Pancreas (tissue), 10 donors: ENCODE data around the gene FGD5. TPM values are rescaled to one million over a fixed set of nuclear protein-coding genes. Genes with fewer than 3 reads are reported as not detected.
"Not testable (repeated sequence)": the region's sequence is repeated elsewhere in the genome, so short reads cannot be mapped to it uniquely, and the experiment has no call there.

Experiments
- ATAC-seq, 4 donors: fragments of 200-7000 bp; cut with Tn5 transposase; one replicate each; pipeline versions ENCODE4 v1.8.0 to v1.9.1; 2020; ENCODE audit warnings: mild to moderate bottlenecking in 4 of 4, moderate library complexity in 4 of 4
- DNase-seq, 6 donors: peaks; one replicate each; pipeline ENCODE4 v3.0.0-alpha.2; 2020
- FAIRE-seq: peaks from 2 replicates; lab custom pipeline; 2012; peaks lifted over from hg19 to GRCh38; lab: Jason Lieb, UNC
- H3K27ac ChIP-seq, 4 donors: fragments of 200-600 bp; sonication (generic); 1 replicate in 3 of 4; 2 replicates in 1 of 4; pipeline versions ENCODE4 v1.5.0 to v1.8.0; 2020
- H3K27me3 ChIP-seq, 4 donors: fragments of 200-600 bp; one replicate each; pipeline ENCODE4 v1.8.0; 2021
- H3K36me3 ChIP-seq, 3 donors: fragments of 200-600 bp; sonication (generic) in 1 of 3; one replicate each; pipeline versions ENCODE4 v1.5.0 to v1.8.0; 2020 to 2021
- H3K4me1 ChIP-seq, 3 donors: fragments of 200-600 bp; one replicate each; pipeline ENCODE4 v1.8.0; 2021
- H3K4me3 ChIP-seq, 4 donors: fragments of 200-600 bp; sonication (generic) in 2 of 4; one replicate each; pipeline versions ENCODE4 v1.5.0 to v1.8.0; 2020 to 2021
- H3K9me3 ChIP-seq, 4 donors: fragments of 200-600 bp; one replicate each; pipeline ENCODE4 v1.8.0; 2021
- CTCF ChIP-seq, 4 donors: fragments of 200-600 bp; sonication (generic) in 3 of 4; IDR thresholded peaks; one replicate each; pipeline versions ENCODE4 v1.5.0 to v1.8.0; 2021; ENCODE audit warnings: antibody characterized with exemption in 4 of 4
- WGBS, 2 donors: extraction: QIAGEN DNeasy Blood & Tissue Kit; methylation state at CpG; one replicate each; pipeline ENCODE4 v1.1.7; 2013; 5-methylcytosine and 5-hydroxymethylcytosine counted together
- intact Hi-C, 3 donors: fragments of 100-400 bp; cut with DNase I; formaldehyde crosslinking; loops; one replicate each; pipeline versions ENCODE4 v1.11.1 to v1.14.2; 2022
- polyA plus RNA-seq, 2 donors: library from polyadenylated mRNA; stranded (reverse); fragments of 200-250 nt; gene quantifications; one replicate each; pipeline ENCODE4 v1.2.3, GENCODE V29; 2013
- total RNA-seq, 6 donors: library from RNA; stranded (reverse); fragmentation: NEBNext Ultra II Directional in 4 of 6; extraction: Animal tissue kit (Norgen Biotek cat#: 25700) in 4 of 6; gene quantifications; one replicate each; pipeline versions ENCODE4 v1.2.1 to v1.2.4, GENCODE V29; 2021 to 2023
- donor health status: healthy with polysubstance abuse.
- donor health status: DM: no; HTN: no; CAD: no; lungs with moderate emphysema.
- donor health status: DM: no; HTN: no; CAD: no.
- donor health status: control.
- donor health status: control.
- donor health status: Bipolar disorder and iron deficiency.
- donor health status: DM: yes; HTN: yes; CAD: no.
- donor health status: DM: no; HTN: no; CAD: no.
- donor health status: DM: no; HTN: no; CAD: no.
- donor health status: DM: yes; HTN: yes; CAD: no.

Gene FGD5
- total and polyA plus RNA-seq, 8 donors, result 2.2 to 7.1 (median 3.3) TPM

GRCh38 chr3:14900881-14901873, 82.4 kb downstream of the FGD5 start:
- intact Hi-C loops, result no loop called here
- Histone ChIP-seq H3K9me3 (no peaks in the 10 kb centered on the region), H3K36me3 (no peaks in the 10 kb centered on the region), H3K4me1 (no peaks in the 10 kb centered on the region), H3K4me3 (no peak overlapping the region), H3K27me3 (no peaks in the 10 kb centered on the region), H3K27ac (no peak overlapping the region)
- FAIRE-seq (no peak), DNase-seq (no peak), ATAC-seq (no peak)
- no peak for TF ChIP-seq CTCF (IDR thresholded peaks at IDR 0.05)
- WGBS, 2 donors, result 56 to 69% methylated on average over 15 of the region's 15 CpGs

- ATAC-seq (peak in 3 of 4 donors; percentile 59 to 72 (median 60)), FAIRE-seq (no peak), DNase-seq (no peak)
- H3K27me3 ChIP-seq, result no peaks in the 10 kb centered on the region
- intact Hi-C loops, result no loop called here
- H3K4me1 ChIP-seq, result no peaks in the 10 kb centered on the region
- no peak for TF ChIP-seq CTCF (IDR thresholded peaks at IDR 0.05)
- no peak overlapping the region for H3K4me3 ChIP-seq
- no peaks in the 10 kb centered on the region for H3K36me3 ChIP-seq
- no peaks in the 10 kb centered on the region for H3K9me3 ChIP-seq
- WGBS, 2 donors, result 42 to 51% methylated on average over 7 of the region's 7 CpGs
- no peak overlapping the region for H3K27ac ChIP-seq
Observed at GRCh38 chr3:14902719-14903118, 84.0 kb downstream of the FGD5 start.

GRCh38 chr3:14903501-14903900, 84.7 kb downstream of the FGD5 start:
- intact Hi-C loops, ATAC-seq: not testable (repeated sequence)
- 93 to 100% methylated on average over 1 of the region's 3 CpGs for WGBS, 2 donors

GRCh38 chr3:14905055-14905657, 86.4 kb downstream of the FGD5 start:
- no peak for ATAC-seq
- Histone ChIP-seq H3K27ac (no peak overlapping the region), H3K27me3 (no peaks in the 10 kb centered on the region), H3K4me1 (no peaks in the 10 kb centered on the region), H3K4me3 (no peak overlapping the region), H3K36me3 (no peaks in the 10 kb centered on the region), H3K9me3 (no peaks in the 10 kb centered on the region)
- intact Hi-C loops, result no loop called here
- DNase-seq, result no peak
- TF ChIP-seq CTCF (IDR thresholded peaks at IDR 0.05), result no peak
- WGBS, 2 donors, result 81 to 89% methylated on average over 6 of the region's 6 CpGs
- FAIRE-seq, result no peak

More at GRCh38 chr3:14903501-14903900, 84.7 kb downstream of the FGD5 start:
- DNase-seq, FAIRE-seq, H3K9me3 ChIP-seq, H3K4me1 ChIP-seq, H3K27me3 ChIP-seq, H3K27ac ChIP-seq, H3K36me3 ChIP-seq, H3K4me3 ChIP-seq: not testable (repeated sequence)

GRCh38 chr3:14906355-14906971, 87.7 kb downstream of the FGD5 start:
- ATAC-seq, result peak in 1 of 4 donors; percentile 47
- intact Hi-C loops, result no loop called here
- no peak for TF ChIP-seq CTCF (IDR thresholded peaks at IDR 0.05)
- Histone ChIP-seq H3K36me3 (no peaks in the 10 kb centered on the region), H3K4me3 (no peak overlapping the region), H3K27me3 (no peaks in the 10 kb centered on the region), H3K4me1 (no peaks in the 10 kb centered on the region), H3K27ac (no peak overlapping the region), H3K9me3 (no peaks in the 10 kb centered on the region)
- WGBS, 2 donors, result 64 to 66% methylated on average over 11 of the region's 11 CpGs
- no peak for FAIRE-seq
- DNase-seq, result no peak
